Left lung (tissue), 10 donors: ENCODE results near the gene FAM117B. TPM values are rescaled to one million over a fixed set of nuclear protein-coding genes. Genes with fewer than 3 reads are reported as not detected.

ENCODE experiments used
- ATAC-seq: fragments of 200-7000 bp; cut with Tn5 transposase; one replicate; pipeline ENCODE4 v1.9.1; 2020; ENCODE audit warnings: moderate library complexity
- DNase-seq, 4 donors: peaks; one replicate each; pipeline ENCODE4 v3.0.0-alpha.2; 2013 to 2020
- H3K27ac ChIP-seq, 2 donors: fragments of 200-600 bp; sonication (generic) in 1 of 2; one replicate each; pipeline versions ENCODE4 v1.5.0 to v1.8.0; 2020 to 2021
- H3K27me3 ChIP-seq, 2 donors: fragments of 200-600 bp; sonication (generic) in 1 of 2; one replicate each; pipeline versions ENCODE4 v1.5.0 to v1.8.0; 2020 to 2021
- H3K36me3 ChIP-seq, 2 donors: fragments of 200-600 bp; sonication (generic) in 1 of 2; one replicate each; pipeline versions ENCODE4 v1.5.0 to v1.8.0; 2020 to 2021
- H3K4me1 ChIP-seq, 2 donors: fragments of 200-600 bp; one replicate each; pipeline ENCODE4 v1.8.0; 2021
- H3K4me3 ChIP-seq, 2 donors: fragments of 200-600 bp; sonication (generic) in 1 of 2; one replicate each; pipeline versions ENCODE4 v1.5.0 to v1.8.0; 2020 to 2021; ENCODE audit warnings: mild to moderate bottlenecking in 1 of 2
- H3K9me3 ChIP-seq, 2 donors: fragments of 200-600 bp; sonication (generic) in 1 of 2; one replicate each; pipeline versions ENCODE4 v1.5.0 to v1.8.0; 2020 to 2021
- CTCF ChIP-seq, 2 donors: fragments of 200-600 bp; sonication (generic) in 1 of 2; IDR thresholded peaks; one replicate each; pipeline versions ENCODE4 v1.5.0 to v1.8.0; 2021; ENCODE audit warnings: antibody characterized with exemption in 2 of 2
- intact Hi-C, 2 donors: fragments of 100-400 bp; cut with DNase I; formaldehyde crosslinking; loops; one replicate each; pipeline versions ENCODE4 v1.11.2 to v1.14.2; 2022
- polyA plus RNA-seq, 6 donors: library from polyadenylated mRNA; unstranded; fragments of 120-200 nt; gene quantifications; one replicate each; pipeline ENCODE4 v1.2.1, GENCODE V29; 2013; ENCODE audit not compliant: insufficient read length in 6 of 6
- total RNA-seq, 2 donors: library from RNA; stranded (reverse); fragmentation: NEBNext Ultra II Directional; extraction: Animal tissue kit (Norgen Biotek cat#: 25700); gene quantifications; one replicate each; pipeline ENCODE4 v1.2.1, GENCODE V29; 2021
- donor health status: DM: no; HTN: yes; CAD: no.
- donor health status: DM: no; HTN: no; CAD: no.

Gene FAM117B
- total and polyA plus RNA-seq, 8 donors, result 4.9 to 27.4 (median 22.6) TPM

- intact Hi-C loops, result no loop called here
- H3K27me3 ChIP-seq, result no peaks in the 10 kb centered on the region
- no peak overlapping the region for H3K27ac ChIP-seq
- no peak for TF ChIP-seq CTCF (IDR thresholded peaks at IDR 0.05)
- H3K36me3 ChIP-seq, result no peaks in the 10 kb centered on the region
- H3K9me3 ChIP-seq, result no peaks in the 10 kb centered on the region
- H3K4me3 ChIP-seq, result no peak overlapping the region
- H3K4me1 ChIP-seq, result no peaks in the 10 kb centered on the region
- no peak for DNase-seq
- no peak for ATAC-seq
These were observed 7.7 kb upstream of the FAM117B start for GRCh38 chr2:202627042-202627441.

- no peak for TF ChIP-seq CTCF (IDR thresholded peaks at IDR 0.05)
- Histone ChIP-seq H3K4me3 (no peak overlapping the region), H3K9me3 (no peaks in the 10 kb centered on the region), H3K27me3 (no peaks in the 10 kb centered on the region), H3K4me1 (no peaks in the 10 kb centered on the region), H3K27ac (no peak overlapping the region), H3K36me3 (no peaks in the 10 kb centered on the region)
- DNase-seq, result no peak
- ATAC-seq, result no peak
- intact Hi-C loops, result no loop called here
These were observed 6.0 kb upstream of the FAM117B start for GRCh38 chr2:202628646-202629198.

GRCh38 chr2:202632682-202633290 lies 2.0 kb upstream of the FAM117B start:
- no peak for TF ChIP-seq CTCF (IDR thresholded peaks at IDR 0.05)
- ATAC-seq, result no peak
- no peak overlapping the region for H3K27ac ChIP-seq
- intact Hi-C loops, result no loop called here
- H3K9me3 ChIP-seq, result no peaks in the 10 kb centered on the region
- no peak overlapping the region for H3K4me3 ChIP-seq
- peak in 1 of 4 donors; percentile 74 for DNase-seq
- no peaks in the 10 kb centered on the region for H3K27me3 ChIP-seq
- no peaks in the 10 kb centered on the region for H3K36me3 ChIP-seq
- H3K4me1 ChIP-seq, result peaks cover 9 to 21% of the 10 kb centered on the region in 2 donors

DNA sequence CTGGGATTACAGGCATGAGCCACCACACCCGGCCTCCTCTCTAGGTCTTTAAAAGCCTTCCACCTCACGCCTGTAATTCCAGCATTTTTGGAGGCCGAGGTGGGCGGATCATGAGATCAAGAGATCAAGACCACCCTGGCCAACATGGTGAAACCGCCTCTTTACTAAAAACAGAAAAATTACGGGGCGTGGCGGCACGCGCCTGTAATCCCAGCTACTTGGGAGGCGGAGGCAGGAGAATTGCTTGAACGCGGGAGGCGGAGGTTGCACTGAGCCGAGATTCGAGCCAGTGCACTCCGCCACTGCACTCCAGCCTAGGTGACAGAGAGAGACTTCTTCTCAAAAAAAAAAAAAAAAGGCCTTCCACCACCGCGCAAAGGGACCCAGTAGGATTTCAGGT lies 1.3 kb upstream of the FAM117B start:
- intact Hi-C loops, result no loop called here
- Histone ChIP-seq H3K36me3 (no peaks in the 10 kb centered on the region), H3K4me1 (peaks cover 9 to 25% of the 10 kb centered on the region in 2 donors), H3K27me3 (no peaks in the 10 kb centered on the region), H3K9me3 (no peaks in the 10 kb centered on the region), H3K27ac (no peak overlapping the region), H3K4me3 (no peak overlapping the region)
- TF ChIP-seq CTCF (IDR thresholded peaks at IDR 0.05), result no peak
- DNase-seq (no peak), ATAC-seq (no peak)

DNA sequence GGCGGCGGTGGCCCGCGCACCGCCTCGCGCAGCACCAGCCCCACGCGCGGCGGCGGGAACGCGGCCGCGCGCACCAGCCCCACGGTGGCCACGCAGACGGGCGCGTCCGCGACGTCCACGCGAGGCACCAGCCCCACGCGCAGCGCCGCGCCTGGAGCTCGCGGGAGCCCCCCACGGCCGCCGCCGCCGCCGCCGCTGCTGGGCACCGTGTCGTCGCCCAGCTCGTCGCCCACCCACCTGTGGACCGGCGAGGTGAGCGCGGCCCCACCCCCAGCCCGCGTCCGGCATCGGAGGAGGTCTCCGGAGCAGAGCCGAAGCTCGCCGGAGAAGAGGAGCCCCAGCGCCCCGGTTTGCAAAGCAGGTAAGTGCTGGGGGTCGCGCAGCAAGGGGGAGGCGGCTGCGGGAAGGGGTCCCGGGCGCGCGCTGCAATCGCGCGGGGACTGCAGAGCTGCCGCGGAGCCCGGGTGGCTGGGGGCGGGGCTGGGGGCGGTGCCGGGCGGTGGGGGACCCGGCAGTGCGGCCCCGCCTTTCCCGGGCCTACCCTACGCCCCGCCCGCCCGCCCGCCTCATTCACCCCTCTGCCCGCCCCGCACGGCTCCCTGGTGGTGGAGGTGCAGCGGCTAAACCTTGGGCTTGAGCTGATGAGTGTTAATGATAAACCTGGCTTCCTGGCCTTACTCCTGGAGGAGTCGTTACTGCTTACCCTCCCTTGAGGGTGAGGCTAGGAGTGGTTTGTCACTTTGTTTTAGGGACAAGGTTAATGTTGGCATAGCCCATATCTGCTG lies 851 bp downstream of the FAM117B start:
- Histone ChIP-seq H3K27ac (peak overlapping the region; percentile 84 to 92), H3K36me3 (no peaks in the 10 kb centered on the region), H3K9me3 (no peaks in the 10 kb centered on the region), H3K4me1 (peaks cover 9 to 27% of the 10 kb centered on the region in 2 donors), H3K27me3 (no peaks in the 10 kb centered on the region), H3K4me3 (peak overlapping the region; percentile 71 to 98)
- ATAC-seq (peak; percentile 78), DNase-seq (peak; percentile 72 to 94 (median 85))
- no peak for TF ChIP-seq CTCF (IDR thresholded peaks at IDR 0.05)
- intact Hi-C loops, result no loop called here
